ENCODE measurements around the gene CHI3L1.

Gene CHI3L1

DNA sequence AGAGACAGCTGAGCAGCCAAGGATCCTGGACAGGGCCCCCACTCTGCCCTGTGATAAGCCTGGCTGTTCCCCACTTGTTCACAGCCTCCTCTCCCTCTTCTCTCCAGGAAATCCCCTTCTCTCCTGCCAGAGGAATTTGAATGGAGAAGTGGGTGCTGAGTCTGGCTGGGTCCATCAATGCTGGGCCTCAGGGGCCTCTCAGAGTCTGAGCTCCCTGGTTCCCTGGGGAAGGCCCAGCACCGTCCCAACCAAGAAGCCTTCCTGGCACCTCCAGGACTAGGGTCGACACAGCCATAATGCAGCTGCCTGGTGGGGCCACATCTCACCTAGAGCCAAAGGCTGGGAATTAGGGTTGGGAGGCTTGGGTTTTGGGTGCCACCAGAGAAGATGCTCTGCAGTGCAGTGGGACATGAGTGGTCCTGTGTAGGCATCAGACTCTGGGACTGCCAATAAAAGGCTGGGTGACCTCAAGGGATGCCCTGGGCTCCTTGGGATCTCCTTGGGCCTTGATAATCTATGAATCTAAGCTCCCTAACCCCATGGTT lies 13.4 kb downstream of the CHI3L1 start:
- DNase-seq, result peak in 4 of 42 donors; percentile 8 to 36 (median 18)
- intact Hi-C loops (cut with DNase I), result loop anchor here (5.0 kb wide), 1 partner anchor 44 kb away; no protein-coding TSS in a partner anchor

DNA sequence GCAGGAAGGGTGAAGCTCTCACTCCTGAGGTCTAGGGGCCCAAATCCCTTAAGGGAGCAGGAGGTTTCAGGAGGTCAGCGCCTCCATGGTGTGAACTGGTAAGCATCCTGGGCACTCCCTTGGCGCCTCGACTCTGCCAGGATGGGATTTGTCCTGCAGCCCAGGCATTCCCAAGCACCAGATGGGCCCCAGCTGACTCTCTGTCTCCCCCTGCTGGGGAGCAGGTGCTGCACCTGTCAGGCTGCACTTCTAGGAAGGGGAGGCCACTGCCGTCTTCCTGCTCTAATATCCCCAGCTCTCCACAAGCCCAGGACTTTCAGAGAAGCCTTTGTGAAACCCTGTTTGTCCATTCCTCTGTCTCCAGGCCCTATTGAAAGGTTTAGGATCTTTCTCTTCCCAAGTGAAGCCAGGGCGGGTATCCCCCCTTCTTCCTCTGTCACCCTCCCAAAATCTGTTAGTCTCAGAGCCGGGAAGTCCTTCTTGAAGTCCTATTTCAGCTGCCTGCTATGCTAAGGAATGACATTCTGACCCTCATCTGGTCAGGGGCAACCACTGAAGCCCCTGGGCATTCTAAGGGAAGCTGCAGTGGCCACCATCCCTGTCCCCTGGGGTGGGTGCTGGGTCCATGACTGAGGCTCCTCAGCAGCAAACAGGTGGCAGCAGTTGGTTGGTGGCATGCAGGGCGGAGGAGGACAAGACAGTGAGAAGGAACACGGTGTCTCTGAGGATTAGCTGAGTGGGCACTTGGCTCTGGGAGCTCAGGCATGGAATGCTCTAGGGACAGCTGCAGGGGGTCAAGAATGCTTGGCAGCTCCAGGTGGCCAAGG lies 14.1 kb downstream of the CHI3L1 start:
- DNase-seq, result peak; percentile 67 to 93 (median 82)
- intact Hi-C loops (cut with DNase I), result loop anchor here (5.0 kb wide), 1 partner anchor 45 kb away; no protein-coding TSS in a partner anchor

- intact Hi-C loops (cut with DNase I), result loop anchor here (2.0 to 5.0 kb wide), 2 partner anchors 46 to 53 kb away; no protein-coding TSS in a partner anchor
Measured at GRCh38 chr1:203171341-203172183, 14.9 kb downstream of the CHI3L1 start.

DNA sequence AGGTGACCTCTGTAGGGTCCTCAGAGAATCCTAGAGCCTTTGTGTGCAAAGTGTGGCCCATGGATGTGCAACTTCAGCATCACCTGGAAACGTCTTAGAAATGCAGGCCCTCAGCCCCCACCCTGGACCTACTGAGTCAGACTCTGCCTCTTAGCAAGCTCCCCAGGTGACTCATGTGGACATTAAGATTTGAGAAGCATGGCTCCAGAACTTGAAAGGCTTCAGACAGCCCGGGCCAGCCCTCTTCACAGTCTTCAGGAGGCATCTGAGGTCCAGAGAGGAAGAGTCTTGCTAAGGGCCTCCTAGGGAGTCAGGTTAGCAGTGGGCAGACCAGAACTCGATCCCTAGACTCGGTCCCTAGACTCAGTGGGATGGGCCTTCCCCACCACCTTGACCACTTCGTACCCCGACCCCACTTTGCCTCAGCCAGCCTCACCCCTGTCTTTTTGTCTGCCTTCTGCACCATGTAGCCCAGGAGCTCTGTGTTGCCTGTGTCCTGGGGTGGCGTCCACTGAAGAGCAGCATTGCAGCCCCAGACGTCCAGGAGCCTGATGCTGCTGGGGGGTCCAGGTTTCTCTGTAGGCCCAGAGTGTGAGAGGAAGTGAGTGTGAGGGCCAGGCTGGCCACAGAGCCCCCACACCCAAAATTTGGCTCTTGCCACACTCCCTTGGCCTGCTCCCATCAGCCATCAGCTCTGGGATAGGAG lies 15.7 kb downstream of the CHI3L1 start:
- peak in 2 of 42 donors; percentile 10 to 23 for DNase-seq
- intact Hi-C loops (cut with DNase I), result loop anchor here (2.0 to 5.0 kb wide), 2 partner anchors 47 to 52 kb away; no protein-coding TSS in a partner anchor

More at GRCh38 chr1:203171341-203172183, 14.9 kb downstream of the CHI3L1 start:
- peak in 5 of 42 donors; percentile 1 to 36 (median 17) for DNase-seq

- peak in 3 of 42 donors; percentile 17 to 32 (median 24) for DNase-seq
- intact Hi-C loops (cut with DNase I), result loop anchor here (2.0 to 5.0 kb wide), 2 partner anchors 47 to 51 kb away; no protein-coding TSS in a partner anchor
Measured at GRCh38 chr1:203169770-203170520, 16.6 kb downstream of the CHI3L1 start.

DNA sequence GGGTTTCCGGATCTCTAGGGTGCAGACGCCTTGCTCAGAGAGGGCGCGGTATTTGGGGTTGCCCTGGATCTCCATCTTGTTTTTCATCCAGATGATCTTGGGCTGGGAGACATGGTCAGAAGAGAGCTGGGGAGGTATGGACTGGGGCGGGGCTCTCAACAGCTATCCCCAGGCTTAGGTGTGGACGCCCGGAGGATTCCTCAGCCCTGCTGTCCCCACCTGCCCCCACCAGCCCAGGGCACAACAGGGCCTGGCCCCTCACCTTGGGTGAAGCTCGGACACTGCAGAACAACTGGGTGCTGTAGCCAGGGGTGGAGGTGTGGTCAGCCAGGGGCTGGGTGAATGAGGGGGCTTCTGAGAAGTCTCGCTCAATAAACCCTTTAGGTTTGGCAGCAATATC lies 17.5 kb downstream of the CHI3L1 start:
- intact Hi-C loops (cut with DNase I), result no loop called here
- peak in 2 of 42 donors; percentile 13 to 21 for DNase-seq

DNA sequence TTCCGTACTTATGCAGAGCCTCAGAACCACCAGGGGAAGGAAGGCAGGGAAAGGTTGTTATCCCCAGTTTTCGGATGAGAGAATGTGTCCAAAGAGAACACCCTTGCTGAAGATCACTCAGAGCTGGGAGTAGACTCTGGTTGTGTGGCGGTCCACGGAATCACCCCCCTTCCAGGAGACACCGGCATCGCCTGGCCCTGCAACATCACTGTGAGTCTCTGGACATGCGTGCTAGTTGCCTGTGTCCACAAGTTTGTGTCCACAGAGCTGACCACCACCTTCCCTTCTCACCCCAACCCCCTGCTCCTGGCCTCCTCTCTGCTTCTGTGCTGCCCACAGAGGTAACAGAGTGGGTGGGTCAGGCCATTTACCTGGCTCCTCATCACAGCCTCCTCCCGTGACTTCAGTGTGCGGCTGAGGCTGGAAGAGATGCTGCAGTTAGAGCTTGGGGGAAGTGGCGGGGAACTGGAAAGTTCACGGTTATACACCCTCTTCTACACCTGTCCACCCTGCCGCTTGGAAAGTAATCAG lies 18.2 kb downstream of the CHI3L1 start:
- intact Hi-C loops (cut with DNase I), result no loop called here
- DNase-seq, result peak in 1 of 42 donors; percentile 24

DNA sequence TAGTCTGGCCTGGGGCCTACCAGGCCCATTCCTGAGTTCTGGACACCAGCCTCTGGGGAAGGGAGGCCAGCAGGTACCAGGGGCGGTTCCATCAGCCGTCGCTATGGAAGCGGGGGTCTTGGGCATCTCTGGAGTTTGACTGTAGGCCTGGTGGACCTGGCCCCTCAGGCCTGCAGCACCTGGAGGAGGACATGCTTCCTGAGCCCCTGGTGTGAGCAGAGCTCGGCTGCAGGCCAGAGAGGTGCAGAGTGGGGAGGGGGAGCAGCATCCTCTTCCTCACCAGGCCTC lies 18.6 kb downstream of the CHI3L1 start:
- intact Hi-C loops (cut with DNase I), result no loop called here
- peak in 1 of 42 donors; percentile 26 for DNase-seq

- intact Hi-C loops (cut with DNase I), result no loop called here
Measured at GRCh38 chr1:203167026-203167912, 19.2 kb downstream of the CHI3L1 start.

DNA sequence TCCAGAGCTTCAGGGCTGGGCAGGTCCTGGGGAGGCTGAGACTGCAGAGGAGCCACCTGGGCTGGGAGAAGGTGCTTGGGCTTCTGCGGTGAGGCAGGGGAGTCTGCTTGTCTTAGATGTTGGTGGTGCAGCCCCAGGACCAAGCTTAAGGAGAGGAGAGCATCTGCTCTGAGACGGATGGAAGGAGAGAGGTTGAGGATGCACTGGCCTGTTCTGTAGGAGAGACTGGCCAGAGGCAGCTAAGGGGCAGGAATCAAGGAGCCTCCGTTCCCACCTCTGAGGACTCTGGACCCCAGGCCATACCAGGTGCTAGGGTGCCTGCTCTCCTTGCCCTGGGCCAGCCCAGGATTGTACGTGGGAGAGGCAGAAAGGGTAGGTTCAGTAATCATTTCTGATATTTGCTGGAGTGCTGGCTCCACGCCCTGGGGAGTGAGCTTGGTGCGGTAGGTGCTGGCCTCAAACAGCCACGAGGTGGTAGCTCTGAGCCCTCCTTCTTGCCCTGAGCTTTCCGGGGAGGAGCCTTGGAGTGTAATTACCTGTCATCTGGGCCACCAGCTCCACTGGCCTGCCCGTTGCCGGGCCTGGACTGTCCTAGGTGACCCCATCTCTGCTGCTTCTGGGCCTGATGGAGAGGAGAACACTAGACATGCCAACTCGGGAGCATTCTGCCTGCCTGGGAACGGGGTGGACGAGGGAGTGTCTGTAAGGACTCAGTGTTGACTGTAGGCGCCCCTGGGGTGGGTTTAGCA lies 20.1 kb downstream of the CHI3L1 start:
- DNase-seq, result peak in 27 of 42 donors; percentile 33 to 82 (median 60)
- intact Hi-C loops (cut with DNase I), result no loop called here

More at GRCh38 chr1:203167026-203167912, 19.2 kb downstream of the CHI3L1 start:
- peak in 41 of 42 donors; percentile 46 to 90 (median 75) for DNase-seq

- intact Hi-C loops (cut with DNase I), result no loop called here
- DNase-seq, result no peak
Measured at GRCh38 chr1:203165800-203166161, 20.7 kb downstream of the CHI3L1 start.

DNA sequence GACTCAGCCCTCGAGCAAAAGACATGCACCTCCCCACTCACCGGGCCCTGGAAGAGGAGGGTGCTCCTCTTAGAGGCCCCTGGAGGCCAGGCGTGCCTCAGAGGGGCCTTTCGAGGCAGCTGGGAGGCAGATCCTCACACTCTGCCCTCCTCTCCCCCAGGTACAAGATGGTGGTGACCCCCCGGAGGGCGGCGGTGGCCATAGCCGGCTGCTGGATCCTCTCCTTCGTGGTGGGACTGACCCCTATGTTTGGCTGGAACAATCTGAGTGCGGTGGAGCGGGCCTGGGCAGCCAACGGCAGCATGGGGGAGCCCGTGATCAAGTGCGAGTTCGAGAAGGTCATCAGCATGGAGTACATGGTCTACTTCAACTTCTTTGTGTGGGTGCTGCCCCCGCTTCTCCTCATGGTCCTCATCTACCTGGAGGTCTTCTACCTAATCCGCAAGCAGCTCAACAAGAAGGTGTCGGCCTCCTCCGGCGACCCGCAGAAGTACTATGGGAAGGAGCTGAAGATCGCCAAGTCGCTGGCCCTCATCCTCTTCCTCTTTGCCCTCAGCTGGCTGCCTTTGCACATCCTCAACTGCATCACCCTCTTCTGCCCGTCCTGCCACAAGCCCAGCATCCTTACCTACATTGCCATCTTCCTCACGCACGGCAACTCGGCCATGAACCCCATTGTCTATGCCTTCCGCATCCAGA lies 21.3 kb downstream of the CHI3L1 start:
- no peak for DNase-seq
- intact Hi-C loops (cut with DNase I), result no loop called here

DNA sequence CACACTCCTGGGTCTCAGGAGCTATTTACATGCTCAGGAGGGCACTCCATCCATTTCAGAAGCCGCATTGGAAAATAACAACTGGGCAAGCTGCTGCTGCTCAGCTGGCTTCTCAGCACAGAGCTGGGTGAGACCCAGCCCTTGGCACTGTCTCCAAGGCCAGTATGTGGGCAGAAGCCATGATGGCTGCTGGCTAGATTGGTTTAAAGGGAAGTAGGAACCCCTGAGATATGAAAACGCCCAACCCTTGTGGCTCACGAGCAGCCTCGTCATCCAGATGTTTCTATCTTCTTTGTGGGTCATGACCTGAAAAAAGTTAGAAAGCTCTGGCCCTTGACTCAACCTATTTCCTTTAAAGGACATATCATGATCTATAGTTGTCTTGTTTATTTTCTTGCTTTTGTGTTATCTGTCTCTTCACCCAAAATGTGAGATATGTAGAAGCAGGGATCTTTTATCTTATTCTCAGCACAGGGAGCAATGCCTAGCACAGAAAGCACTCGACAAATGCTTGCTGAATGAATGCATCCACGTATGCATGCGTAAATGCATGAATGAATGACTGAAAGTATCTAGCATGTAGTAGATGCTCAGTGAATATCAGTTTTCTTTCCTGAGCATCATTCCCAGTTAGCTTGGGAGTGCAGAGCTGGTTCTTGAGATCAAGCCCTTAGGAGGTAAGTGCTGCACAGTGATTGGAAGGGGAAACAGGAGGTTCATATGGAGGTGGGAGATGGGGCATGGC lies 22.4 kb downstream of the CHI3L1 start:
- intact Hi-C loops (cut with DNase I), result no loop called here
- DNase-seq, result peak in 25 of 42 donors; percentile 46 to 82 (median 61)

DNA sequence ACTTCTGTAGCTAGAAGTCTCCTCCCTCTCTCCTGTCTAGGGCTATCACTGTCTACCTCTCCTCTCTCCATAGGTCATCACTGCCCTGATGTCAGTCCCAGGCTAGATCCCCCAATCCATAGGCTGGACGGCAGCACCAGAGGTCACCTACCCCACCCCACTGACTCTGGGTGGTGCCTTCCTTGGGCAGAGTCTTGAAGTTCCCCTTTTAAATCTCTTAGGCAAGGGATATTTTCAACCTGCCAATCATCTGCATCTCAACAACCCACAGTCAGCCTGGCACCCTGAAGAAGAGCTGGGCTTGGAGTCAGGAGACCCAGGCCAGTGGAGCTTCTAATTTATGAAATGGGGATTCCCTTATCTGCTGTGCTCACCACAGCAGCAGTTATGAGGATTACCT lies 24.1 kb downstream of the CHI3L1 start:
- intact Hi-C loops (cut with DNase I), result no loop called here
- no peak for DNase-seq

GRCh38 chr1:203161703-203162102 lies 24.8 kb downstream of the CHI3L1 start:
- DNase-seq, result no peak
- intact Hi-C loops (cut with DNase I), result no loop called here
